GM18517 (cell line): Measurements from ENCODE around the gene PRR5L.

Source experiments
- ATAC-seq: cut with Tn5 transposase; IDR thresholded peaks from one replicate; pipeline ENCODE4 v1.9.1; 2021; ENCODE audit warnings: mild to moderate bottlenecking, moderate library complexity; ENCODE audit not compliant: unreplicated experiment

Gene PRR5L

GRCh38 chr11:36398231-36398953, 102.3 kb downstream of the PRR5L start:
- no peak for ATAC-seq

GRCh38 chr11:36399236-36399635, 103.1 kb downstream of the PRR5L start:
- ATAC-seq = no peak

GRCh38 chr11:36399745-36400144, 103.7 kb downstream of the PRR5L start:
- no peak for ATAC-seq

DNA sequence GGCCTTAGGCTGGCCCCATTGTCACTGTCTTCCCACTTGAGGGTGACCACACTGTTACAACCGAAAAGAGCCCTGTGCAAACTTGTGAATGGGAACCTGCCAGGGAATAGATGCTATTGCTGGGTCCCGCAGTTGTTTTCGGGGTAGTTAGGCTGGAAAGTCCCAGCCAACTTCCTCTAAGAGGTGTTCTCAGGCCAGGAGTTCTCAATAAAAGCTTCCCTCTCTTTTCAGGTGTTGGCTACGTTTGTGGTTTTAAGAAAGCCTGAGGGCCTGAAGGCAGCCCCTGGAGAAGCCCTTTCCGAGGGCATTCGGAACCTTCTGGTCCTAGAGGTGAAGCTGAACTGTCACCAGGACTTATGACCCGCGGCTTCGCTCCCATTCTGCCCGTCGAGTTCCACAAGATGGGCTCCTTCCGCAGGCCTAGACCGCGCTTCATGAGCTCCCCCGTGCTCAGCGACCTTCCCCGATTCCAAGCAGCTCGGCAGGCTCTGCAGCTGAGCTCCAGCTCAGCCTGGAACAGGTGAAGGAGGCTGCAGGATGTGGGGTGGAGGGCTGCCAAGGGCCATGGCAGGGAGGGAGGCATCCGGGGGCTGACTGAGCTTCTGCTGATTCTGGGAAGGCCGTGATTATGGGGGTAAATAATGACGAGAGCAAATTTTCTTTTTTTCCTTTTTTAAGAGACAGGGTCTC, 104.8 kb downstream of the PRR5L start:
- no peak for ATAC-seq

- no peak for ATAC-seq
Measured at GRCh38 chr11:36402568-36403170, 106.6 kb downstream of the PRR5L start.

DNA sequence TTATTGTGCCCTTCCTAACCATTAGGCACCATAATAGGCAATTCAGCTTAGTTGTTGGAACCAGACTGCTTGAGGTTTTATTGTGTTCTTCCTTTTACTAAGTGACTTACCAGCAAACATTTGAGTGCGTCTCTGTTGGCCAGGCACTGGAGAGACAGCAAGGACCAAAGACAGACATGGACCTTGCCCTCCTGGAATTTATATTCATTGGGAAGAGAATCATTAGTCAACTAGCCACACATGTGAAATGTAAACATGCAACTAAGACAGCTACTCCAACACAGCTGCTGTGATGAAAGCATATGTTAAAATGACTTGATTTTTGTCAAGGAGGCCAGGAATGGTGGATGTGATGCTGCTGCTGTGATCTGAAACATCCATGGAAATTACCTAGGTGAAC, 107.6 kb downstream of the PRR5L start:
- ATAC-seq = no peak

GRCh38 chr11:36404831-36405230, 108.7 kb downstream of the PRR5L start:
- ATAC-seq = no peak

GRCh38 chr11:36405585-36406367, 109.7 kb downstream of the PRR5L start:
- ATAC-seq = no peak

GRCh38 chr11:36407356-36407755, 111.3 kb downstream of the PRR5L start:
- ATAC-seq = no peak

GRCh38 chr11:36408498-36409136, 112.5 kb downstream of the PRR5L start:
- ATAC-seq = no peak

GRCh38 chr11:36409152-36409816, 113.2 kb downstream of the PRR5L start:
- no peak for ATAC-seq

GRCh38 chr11:36411202-36411640, 115.1 kb downstream of the PRR5L start:
- ATAC-seq = no peak

- ATAC-seq = no peak
Measured at GRCh38 chr11:36412781-36413383, 116.8 kb downstream of the PRR5L start.

- ATAC-seq = no peak
Measured at GRCh38 chr11:36417154-36417553, 121.1 kb downstream of the PRR5L start.

GRCh38 chr11:36419791-36420424, 123.8 kb downstream of the PRR5L start:
- ATAC-seq = no peak

DNA sequence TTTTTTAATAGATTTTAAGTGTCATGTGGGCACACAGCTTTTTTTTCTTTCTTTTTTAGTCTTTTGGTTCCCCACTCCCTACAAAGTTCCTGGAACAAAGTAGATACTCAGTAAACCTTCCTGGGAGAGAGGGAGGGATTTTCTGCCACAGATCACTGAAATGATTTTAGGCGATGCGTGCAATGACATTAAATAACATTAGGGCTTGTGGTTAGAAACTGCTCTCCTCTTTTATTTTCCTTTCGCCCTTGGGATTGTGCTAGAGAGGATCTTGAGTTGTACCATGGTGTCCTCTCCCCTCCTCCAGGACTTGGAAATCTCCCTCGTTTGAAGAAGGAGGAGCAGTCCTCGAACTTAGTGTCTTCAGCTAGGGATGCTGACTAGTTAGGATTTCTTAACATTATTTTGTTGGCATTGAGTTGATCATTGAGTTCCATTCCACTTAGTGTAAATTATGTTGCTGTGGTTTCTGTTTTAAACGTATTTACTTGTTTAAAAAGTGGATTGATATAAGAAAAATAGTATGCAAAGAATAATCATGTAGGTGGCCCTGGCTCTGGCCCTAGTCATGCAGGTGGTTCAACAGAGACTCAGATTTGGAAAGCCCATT, 125.6 kb downstream of the PRR5L start:
- no peak for ATAC-seq

- ATAC-seq = no peak
Measured at GRCh38 chr11:36425561-36426081, 129.5 kb downstream of the PRR5L start.

- no peak for ATAC-seq
Measured at GRCh38 chr11:36426226-36426848, 130.2 kb downstream of the PRR5L start.
